Natural killer cell (primary cell): ENCODE results near the gene NUDCD3. TPM values are rescaled to one million over a fixed set of nuclear protein-coding genes. Genes with fewer than 3 reads are reported as not detected.

Experiments used
- ATAC-seq, 3 donors: fragments of 150-1000 bp in 2 of 3; fragments of 200-7000 bp in 1 of 3; cut with Tn5 transposase; 1 replicate in 1 of 3; 2 replicates in 2 of 3; pipeline ENCODE4 v1.10.0; 2021; ENCODE audit warnings: mild to moderate bottlenecking in 2 of 3, moderate library complexity in 2 of 3
- DNase-seq, 2 donors: peaks; one replicate each; pipeline versions ENCODE4 v3.0.0 to v3.0.0-alpha.2; 2013 to 2021; ENCODE audit warnings: mixed read lengths in 1 of 2
- H3K27ac ChIP-seq: one replicate; pipeline ENCODE4 v1.5.1; 2013; ENCODE audit warnings: mild to moderate bottlenecking, low read length
- H3K27me3 ChIP-seq: one replicate; pipeline ENCODE4 v1.6.1; 2013; ENCODE audit warnings: low read length; ENCODE audit not compliant: control insufficient read depth, insufficient read depth
- H3K36me3 ChIP-seq: one replicate; pipeline ENCODE4 v1.6.1; 2013; ENCODE audit warnings: low read length; ENCODE audit not compliant: control insufficient read depth, insufficient read depth
- H3K4me1 ChIP-seq: one replicate; pipeline ENCODE4 v1.6.1; 2013; ENCODE audit warnings: low read length; ENCODE audit not compliant: control insufficient read depth, insufficient read depth
- H3K4me3 ChIP-seq: one replicate; pipeline ENCODE4 v1.5.1; 2013; ENCODE audit warnings: low read length
- H3K9me3 ChIP-seq: one replicate; pipeline ENCODE4 v1.6.1; 2013; ENCODE audit warnings: low read length; ENCODE audit not compliant: control insufficient read depth, insufficient read depth
- H3K27ac Mint-ChIP-seq, 2 donors: one replicate each; pipeline ENCODE4 v1.8.0; 2022; ENCODE audit warnings: mild to moderate bottlenecking in 2 of 2, mixed read lengths in 2 of 2, moderate library complexity in 1 of 2
- H3K27me3 Mint-ChIP-seq, 2 donors: one replicate each; pipeline ENCODE4 v1.8.0; 2022; ENCODE audit warnings: low read depth in 2 of 2, mixed read lengths in 2 of 2
- H3K36me3 Mint-ChIP-seq: one replicate; pipeline ENCODE4 v1.8.0; 2022; ENCODE audit warnings: mixed read lengths
- H3K4me1 Mint-ChIP-seq, 2 donors: one replicate each; pipeline ENCODE4 v1.8.0; 2022; ENCODE audit warnings: mixed read lengths in 2 of 2
- H3K4me3 Mint-ChIP-seq: one replicate; pipeline ENCODE4 v1.8.0; 2022; ENCODE audit warnings: mild to moderate bottlenecking, moderate library complexity, mixed read lengths
- H3K9me3 Mint-ChIP-seq, 2 donors: one replicate each; pipeline ENCODE4 v1.8.0; 2022; ENCODE audit warnings: mixed read lengths in 2 of 2
- CTCF ChIP-seq: fragments of 200-600 bp; IDR thresholded peaks from one replicate; pipeline ENCODE4 v1.8.0; 2022; ENCODE audit warnings: antibody characterized with exemption
- WGBS: methylation state at CpG from one replicate; pipeline ENCODE4 v1.1.7; 2013; ENCODE audit warnings: missing lambda C conversion rate; ENCODE audit not compliant: insufficient coverage; 5-methylcytosine and 5-hydroxymethylcytosine counted together
- intact Hi-C: fragments of 100-400 bp; cut with micrococcal nuclease; formaldehyde crosslinking; loops from one replicate; pipeline ENCODE4 v1.14.2; 2022
- total RNA-seq, 4 donors: library from RNA; stranded (reverse); fragments of 120-200 nt in 1 of 4; gene quantifications; one replicate each; pipeline versions ENCODE4 v1.2.3 to v1.2.4, GENCODE V29; 2013 to 2022

NUDCD3 gene
- total RNA-seq, 3 donors from 2014 or later (not counting 1 experiment from before 2014, with no cell fraction given): 50.1 to 79.9 (median 68.7) TPM

GRCh38 chr7:44486693-44487092 lies 3.8 kb downstream of the NUDCD3 start:
- TF ChIP-seq CTCF: no peak
- Histone ChIP-seq H3K4me1 (peaks cover 10% of the 10 kb centered on the region), H3K4me3 (no peak overlapping the region), H3K9me3 (no peaks in the 10 kb centered on the region), H3K27ac (no peak overlapping the region), H3K27me3 (no peaks in the 10 kb centered on the region), H3K36me3 (peaks cover 31% of the 10 kb centered on the region)
- H3K9me3 Mint-ChIP-seq: peaks cover 2 to 10% of the 10 kb centered on the region in 2 donors
- no peak overlapping the region for H3K27ac Mint-ChIP-seq
- no peak overlapping the region for H3K4me3 Mint-ChIP-seq
- intact Hi-C loops: loop anchor here (5.0 kb wide), 1 partner anchor 361 kb away; the partner anchor contains the start of gene H2AZ2
- no peak for ATAC-seq
- DNase-seq: peak in 1 of 2 donors; percentile 18
- peaks cover 29% of the 10 kb centered on the region for H3K36me3 Mint-ChIP-seq
- H3K27me3 Mint-ChIP-seq: no peaks in the 10 kb centered on the region
- WGBS: 93% methylated on average over 1 of the region's 1 CpG
- H3K4me1 Mint-ChIP-seq: peaks cover 62 to 69% of the 10 kb centered on the region in 2 donors

DNA sequence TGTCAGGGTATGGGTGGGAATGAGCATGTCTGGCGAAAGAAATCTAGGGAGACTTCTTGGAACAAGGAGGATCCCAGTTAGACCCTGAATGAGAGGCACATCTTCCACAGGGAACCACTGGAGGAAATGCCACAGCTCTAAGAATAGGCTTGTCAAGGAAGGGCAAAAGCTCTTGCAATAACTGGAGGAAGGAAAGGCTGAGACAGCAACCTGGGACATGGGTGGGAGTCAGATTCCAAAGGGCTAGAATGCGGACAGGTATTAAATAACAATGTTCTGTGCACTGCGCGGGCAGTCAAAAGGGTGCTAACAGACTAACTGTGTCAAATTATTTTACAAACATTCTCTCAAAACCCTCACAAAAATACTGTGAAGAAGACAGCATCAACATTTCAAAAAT lies 4.5 kb downstream of the NUDCD3 start:
- H3K27me3 ChIP-seq: no peaks in the 10 kb centered on the region
- intact Hi-C loops: loop anchor here (5.0 kb wide), 1 partner anchor 361 kb away; the partner anchor contains the start of gene H2AZ2
- H3K9me3 Mint-ChIP-seq: peaks cover 2 to 10% of the 10 kb centered on the region in 2 donors
- peaks cover 38% of the 10 kb centered on the region for H3K36me3 ChIP-seq
- H3K27ac ChIP-seq: no peak overlapping the region
- DNase-seq (no peak), ATAC-seq (no peak)
- no peaks in the 10 kb centered on the region for H3K27me3 Mint-ChIP-seq
- WGBS: 100% methylated on average over 4 of the region's 4 CpGs
- H3K4me1 Mint-ChIP-seq: peaks cover 60 to 66% of the 10 kb centered on the region in 2 donors
- H3K9me3 ChIP-seq: no peaks in the 10 kb centered on the region
- H3K4me3 Mint-ChIP-seq: no peak overlapping the region
- no peak overlapping the region for H3K27ac Mint-ChIP-seq
- no peak for TF ChIP-seq CTCF
- peaks cover 10% of the 10 kb centered on the region for H3K4me1 ChIP-seq
- H3K4me3 ChIP-seq: no peak overlapping the region
- H3K36me3 Mint-ChIP-seq: peaks cover 29% of the 10 kb centered on the region

GRCh38 chr7:44484482-44485313 lies 5.8 kb downstream of the NUDCD3 start:
- Mint-ChIP-seq H3K36me3 (peaks cover 29% of the 10 kb centered on the region), H3K4me1 (peaks cover 50 to 56% of the 10 kb centered on the region in 2 donors), H3K4me3 (no peak overlapping the region), H3K9me3 (peaks cover 2 to 10% of the 10 kb centered on the region in 2 donors), H3K27me3 (no peaks in the 10 kb centered on the region), H3K27ac (peak overlapping the region in 1 of 2 donors; percentile 37)
- DNase-seq (no peak), ATAC-seq (no peak)
- Histone ChIP-seq H3K27me3 (no peaks in the 10 kb centered on the region), H3K4me1 (peaks cover 6% of the 10 kb centered on the region), H3K4me3 (no peak overlapping the region), H3K36me3 (peaks cover 49% of the 10 kb centered on the region), H3K27ac (no peak overlapping the region), H3K9me3 (no peaks in the 10 kb centered on the region)
- WGBS: 95% methylated on average over 5 of the region's 5 CpGs
- intact Hi-C loops: loop anchor here (5.0 kb wide), 1 partner anchor 363 kb away; the partner anchor contains the start of gene H2AZ2
- no peak for TF ChIP-seq CTCF
